Bronchial epithelial cell (primary cell): ENCODE data around the gene ZSCAN5C. TPM values are rescaled to one million over a fixed set of nuclear protein-coding genes. Genes with fewer than 3 reads are reported as not detected.

ENCODE experiments used
- DNase-seq: peaks from one replicate; pipeline ENCODE4 v3.0.0-alpha.2; 2010; ENCODE audit warnings: low read depth
- FAIRE-seq: peaks from 2 replicates; lab custom pipeline; 2011; peaks lifted over from hg19 to GRCh38; lab: Jason Lieb, UNC
- H3K27me3 ChIP-seq: 2 replicates; pipeline ENCODE4 v1.5.1; 2011; ENCODE audit warnings: low read length; ENCODE audit not compliant: control insufficient read depth, insufficient read depth
- H3K36me3 ChIP-seq: 2 replicates; pipeline ENCODE4 v1.5.1; 2011; ENCODE audit warnings: low read length; ENCODE audit not compliant: control insufficient read depth, insufficient read depth
- H3K4me3 ChIP-seq: 2 replicates; pipeline ENCODE4 v1.5.1; 2011; ENCODE audit warnings: mild to moderate bottlenecking, low read depth, low read length, control low read depth
- total RNA-seq: library from RNA; depleted of rRNA; stranded (reverse); fragments of >200 nt; gene quantifications from 2 replicates; pipeline ENCODE4 v1.2.1, GENCODE V29; 2014
- TF ChIP-seq, protein P1 (sequence below): IDR thresholded peaks from 2 replicates; pipeline ENCODE4 v1.5.1; 2011; ENCODE audit warnings: mild to moderate bottlenecking, moderate library complexity, low read length, control low read depth, inconsistent platforms; ENCODE audit not compliant: insufficient read depth, severe bottlenecking

ZSCAN5C gene
- total RNA-seq, 1 donor from 2014 or later, result not detected

DNA sequence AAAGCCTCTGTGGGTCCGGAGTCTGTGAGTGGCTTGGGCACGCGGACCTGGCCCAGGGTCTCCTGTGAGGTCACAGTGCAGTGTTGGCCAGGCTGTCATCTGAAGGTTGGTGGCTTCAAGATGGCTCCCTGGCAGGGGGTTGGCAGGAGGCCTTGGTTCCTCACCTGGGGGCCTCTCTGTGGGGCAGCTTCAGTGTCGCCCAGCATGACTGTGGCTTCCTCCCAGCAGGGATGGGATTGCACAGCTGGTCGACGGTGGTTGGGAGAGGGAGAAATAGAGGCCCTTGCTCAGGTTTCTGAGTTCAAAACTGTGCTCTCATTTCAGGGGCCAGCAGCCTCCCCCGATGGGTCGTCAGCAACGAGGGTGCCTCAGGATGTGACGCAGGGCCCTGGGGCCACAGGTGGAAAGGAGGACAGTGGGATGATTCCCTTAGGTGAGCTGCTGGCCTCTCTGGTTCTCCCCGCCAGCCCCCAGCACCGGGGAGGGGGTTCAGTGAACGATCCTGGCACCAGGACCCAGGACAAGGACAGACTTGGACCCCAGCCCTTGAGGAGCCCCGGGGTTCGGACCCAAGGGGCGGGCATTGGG is 43.8 kb upstream of the ZSCAN5C start:
- Histone ChIP-seq H3K4me3 (no peak overlapping the region), H3K27me3 (no peaks in the 10 kb centered on the region), H3K36me3 (peaks cover 3% of the 10 kb centered on the region)
- no peak for FAIRE-seq
- no peak for DNase-seq
- TF ChIP-seq, protein P1, sequence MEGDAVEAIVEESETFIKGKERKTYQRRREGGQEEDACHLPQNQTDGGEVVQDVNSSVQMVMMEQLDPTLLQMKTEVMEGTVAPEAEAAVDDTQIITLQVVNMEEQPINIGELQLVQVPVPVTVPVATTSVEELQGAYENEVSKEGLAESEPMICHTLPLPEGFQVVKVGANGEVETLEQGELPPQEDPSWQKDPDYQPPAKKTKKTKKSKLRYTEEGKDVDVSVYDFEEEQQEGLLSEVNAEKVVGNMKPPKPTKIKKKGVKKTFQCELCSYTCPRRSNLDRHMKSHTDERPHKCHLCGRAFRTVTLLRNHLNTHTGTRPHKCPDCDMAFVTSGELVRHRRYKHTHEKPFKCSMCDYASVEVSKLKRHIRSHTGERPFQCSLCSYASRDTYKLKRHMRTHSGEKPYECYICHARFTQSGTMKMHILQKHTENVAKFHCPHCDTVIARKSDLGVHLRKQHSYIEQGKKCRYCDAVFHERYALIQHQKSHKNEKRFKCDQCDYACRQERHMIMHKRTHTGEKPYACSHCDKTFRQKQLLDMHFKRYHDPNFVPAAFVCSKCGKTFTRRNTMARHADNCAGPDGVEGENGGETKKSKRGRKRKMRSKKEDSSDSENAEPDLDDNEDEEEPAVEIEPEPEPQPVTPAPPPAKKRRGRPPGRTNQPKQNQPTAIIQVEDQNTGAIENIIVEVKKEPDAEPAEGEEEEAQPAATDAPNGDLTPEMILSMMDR, result no peak

DNA sequence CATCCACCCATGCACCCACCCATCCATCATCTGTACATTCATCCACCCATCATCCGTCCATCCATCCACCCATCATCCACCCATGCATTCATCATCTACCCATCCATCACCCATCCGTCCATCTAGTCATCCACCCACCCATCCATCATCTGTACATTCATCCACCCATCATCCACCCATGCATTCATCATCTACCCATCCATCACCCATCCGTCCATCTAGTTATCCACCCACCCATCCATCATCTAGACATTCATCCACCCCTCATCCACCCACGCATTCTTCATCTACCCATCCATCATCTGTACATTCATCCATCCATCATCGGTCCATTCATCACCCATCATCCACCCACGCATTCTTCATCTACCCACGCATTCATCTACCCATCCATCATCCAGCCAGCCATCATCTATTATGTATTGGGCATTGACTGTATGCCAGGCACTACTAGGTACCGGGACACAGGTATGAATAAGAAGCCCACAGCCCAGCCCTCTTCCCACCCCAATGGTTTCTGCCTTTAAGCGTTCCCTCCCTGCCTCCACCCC is 43.0 kb upstream of the ZSCAN5C start:
- TF ChIP-seq, protein P1, result no peak
- FAIRE-seq, result no peak
- DNase-seq, result no peak
- H3K36me3 ChIP-seq, result peaks cover 3% of the 10 kb centered on the region
- H3K27me3 ChIP-seq, result no peaks in the 10 kb centered on the region
- H3K4me3 ChIP-seq, result no peak overlapping the region

- TF ChIP-seq, protein P1, result no peak
- peaks cover 2% of the 10 kb centered on the region for H3K36me3 ChIP-seq
- H3K4me3 ChIP-seq, result no peak overlapping the region
- H3K27me3 ChIP-seq, result no peaks in the 10 kb centered on the region
- no peak for DNase-seq
- no peak for FAIRE-seq
Observed at GRCh38 chr19:56159622-56160271, 42.3 kb upstream of the ZSCAN5C start.

- Histone ChIP-seq H3K27me3 (no peaks in the 10 kb centered on the region), H3K36me3 (no peaks in the 10 kb centered on the region), H3K4me3 (no peak overlapping the region)
- DNase-seq (no peak), FAIRE-seq (no peak)
- TF ChIP-seq, protein P1, result no peak
Observed at GRCh38 chr19:56161534-56161933, 40.5 kb upstream of the ZSCAN5C start.

GRCh38 chr19:56162258-56162657 is 39.8 kb upstream of the ZSCAN5C start:
- no peaks in the 10 kb centered on the region for H3K36me3 ChIP-seq
- H3K27me3 ChIP-seq, result no peaks in the 10 kb centered on the region
- FAIRE-seq (no peak), DNase-seq (peak; percentile 25)
- no peak overlapping the region for H3K4me3 ChIP-seq
- TF ChIP-seq, protein P1, result no peak

GRCh38 chr19:56163097-56163496 is 39.0 kb upstream of the ZSCAN5C start:
- Histone ChIP-seq H3K27me3 (no peaks in the 10 kb centered on the region), H3K36me3 (no peaks in the 10 kb centered on the region), H3K4me3 (no peak overlapping the region)
- TF ChIP-seq, protein P1, result no peak
- no peak for DNase-seq
- no peak for FAIRE-seq
